ENCODE measurements around the gene NTM.

Gene NTM

DNA sequence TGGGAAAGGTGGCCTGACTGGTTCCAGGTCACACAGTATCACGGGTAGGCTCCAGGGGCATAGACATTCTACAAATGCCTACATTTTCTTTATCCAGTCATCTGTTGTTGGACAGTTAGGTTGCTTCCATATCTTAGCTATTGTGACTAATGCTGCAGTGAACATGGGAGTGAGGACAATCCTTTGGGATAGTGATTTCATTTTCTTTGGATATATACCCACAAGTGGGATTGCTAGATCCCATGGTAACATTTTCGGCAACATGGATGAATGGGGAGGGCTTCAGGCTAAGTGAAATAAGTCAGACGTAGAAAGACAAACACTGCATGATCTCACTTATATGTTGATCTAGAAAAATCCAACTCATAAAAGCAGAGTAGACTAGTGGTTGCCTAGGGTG, 744.3 kb downstream of the NTM start:
- DNase-seq (ENCODE audit: low spot score): no peak

GRCh38 chr11:132115454-132115853, 745.0 kb downstream of the NTM start:
- no peak for DNase-seq (ENCODE audit: low spot score)

- DNase-seq (ENCODE audit: low spot score): no peak
Observed at GRCh38 chr11:132116516-132116915, 746.1 kb downstream of the NTM start.

- DNase-seq (ENCODE audit: low spot score): no peak
Observed at GRCh38 chr11:132118661-132119060, 748.2 kb downstream of the NTM start.

DNA sequence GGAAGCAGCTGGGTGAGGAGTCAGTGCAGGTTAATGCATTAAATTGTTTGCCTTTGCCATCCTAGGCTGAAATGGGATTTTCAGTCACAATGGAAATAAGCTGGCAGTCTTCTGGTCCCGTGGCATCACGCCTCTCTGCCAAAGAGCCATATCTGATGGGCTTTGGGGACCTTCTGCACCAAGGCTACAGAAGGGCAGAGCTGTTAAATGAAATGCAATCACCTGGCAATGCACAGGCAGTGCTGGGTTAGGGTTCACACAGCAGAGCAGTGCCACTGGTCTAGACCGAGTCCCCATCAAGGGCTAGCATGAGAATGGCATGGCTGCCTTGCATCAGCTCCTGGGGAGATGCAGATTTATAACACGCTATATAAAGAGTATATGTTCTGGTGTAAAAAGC, 749.2 kb downstream of the NTM start:
- no peak for DNase-seq (ENCODE audit: low spot score)

DNA sequence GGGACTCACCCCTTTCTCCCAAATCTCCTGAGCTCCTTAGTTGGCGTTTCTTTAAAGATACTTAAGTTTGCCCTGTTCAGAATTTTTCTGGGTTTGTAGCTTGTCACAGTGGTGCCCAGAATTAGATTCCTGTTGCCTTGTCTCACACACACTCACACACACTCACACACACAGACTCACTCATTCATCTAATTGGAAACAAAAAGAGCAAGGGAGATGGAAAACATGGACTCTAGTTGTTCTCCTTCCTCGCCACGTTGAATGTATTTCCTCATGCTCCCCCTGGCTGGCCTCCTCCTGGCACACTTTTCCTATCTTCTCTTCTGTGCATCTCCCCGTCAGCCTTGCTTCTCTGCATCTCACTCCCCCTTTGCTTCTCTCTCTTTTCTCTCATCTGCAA, 752.3 kb downstream of the NTM start:
- no peak for DNase-seq (ENCODE audit: low spot score)

DNA sequence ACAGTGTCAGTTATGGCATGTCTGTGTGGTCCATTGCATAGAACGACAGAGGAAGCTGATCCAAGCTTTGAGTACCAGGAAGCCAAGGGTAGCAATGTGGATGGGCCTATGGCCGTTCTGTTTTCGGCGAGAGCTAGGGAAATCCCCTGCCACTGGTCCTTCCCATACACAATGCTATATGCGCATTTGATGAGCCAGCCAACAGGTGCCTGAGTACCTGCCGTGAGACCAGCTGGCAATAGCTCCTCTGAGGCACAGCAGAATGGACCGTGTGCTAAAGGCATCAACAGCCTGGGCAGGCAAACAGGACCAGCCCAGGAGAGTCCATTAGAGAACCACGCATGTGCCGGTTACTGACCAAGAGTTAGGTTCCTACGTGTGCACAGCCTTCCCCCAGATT, 753.0 kb downstream of the NTM start:
- no peak for DNase-seq (ENCODE audit: low spot score)

GRCh38 chr11:132123854-132124835, 753.7 kb downstream of the NTM start:
- no peak for DNase-seq (ENCODE audit: low spot score)

DNA sequence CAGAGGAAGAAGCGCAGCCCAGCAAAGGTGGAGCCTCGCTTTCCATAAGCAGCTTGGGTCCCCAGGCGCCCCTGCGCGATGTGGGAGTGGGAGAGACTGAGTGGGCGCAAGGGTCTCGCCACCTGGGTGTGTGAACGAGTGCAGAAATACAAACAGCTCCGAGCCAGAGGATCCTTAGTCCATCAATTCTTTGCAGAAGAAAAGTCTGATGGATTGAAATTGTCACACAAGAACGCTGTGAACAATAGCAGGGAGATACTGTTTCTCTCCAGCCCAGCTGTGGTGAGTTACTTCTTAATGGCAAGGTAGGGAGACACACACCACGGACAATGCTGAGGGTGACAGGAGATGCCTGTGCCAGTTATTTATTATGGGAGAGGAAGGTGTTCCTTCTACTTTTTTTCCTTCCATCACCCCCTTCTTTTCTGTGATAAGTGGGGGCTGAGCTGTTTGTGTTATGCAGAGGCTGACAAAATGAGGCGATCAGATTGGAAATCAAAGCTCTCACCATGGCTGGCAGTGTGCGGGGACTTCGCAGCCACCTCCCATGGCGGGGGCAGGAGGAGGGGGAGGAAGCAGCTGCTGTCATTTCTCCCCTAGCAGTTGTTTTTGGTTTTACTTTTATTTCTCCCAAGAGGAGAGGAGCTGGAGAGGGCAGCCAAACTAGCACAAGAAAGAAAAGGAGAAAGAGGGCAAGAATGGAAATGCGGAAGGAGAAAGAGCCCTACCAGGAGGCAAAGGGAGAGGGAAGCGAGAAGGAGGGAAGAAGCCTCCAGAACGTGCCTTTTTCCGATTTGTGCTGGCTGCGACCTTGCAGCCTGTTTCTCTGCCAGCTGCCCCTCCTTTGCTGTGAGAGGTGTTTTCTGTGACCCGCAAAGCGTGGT, 755.8 kb downstream of the NTM start:
- DNase-seq (ENCODE audit: low spot score): no peak

GRCh38 chr11:132126973-132127899, 756.8 kb downstream of the NTM start:
- no peak for DNase-seq (ENCODE audit: low spot score)

GRCh38 chr11:132127900-132128288, 757.5 kb downstream of the NTM start:
- no peak for DNase-seq (ENCODE audit: low spot score)

- no peak for DNase-seq (ENCODE audit: low spot score)
Observed at GRCh38 chr11:132131047-132131446, 760.6 kb downstream of the NTM start.

- DNase-seq (ENCODE audit: low spot score): no peak
Observed at GRCh38 chr11:132131961-132132360, 761.5 kb downstream of the NTM start.

DNA sequence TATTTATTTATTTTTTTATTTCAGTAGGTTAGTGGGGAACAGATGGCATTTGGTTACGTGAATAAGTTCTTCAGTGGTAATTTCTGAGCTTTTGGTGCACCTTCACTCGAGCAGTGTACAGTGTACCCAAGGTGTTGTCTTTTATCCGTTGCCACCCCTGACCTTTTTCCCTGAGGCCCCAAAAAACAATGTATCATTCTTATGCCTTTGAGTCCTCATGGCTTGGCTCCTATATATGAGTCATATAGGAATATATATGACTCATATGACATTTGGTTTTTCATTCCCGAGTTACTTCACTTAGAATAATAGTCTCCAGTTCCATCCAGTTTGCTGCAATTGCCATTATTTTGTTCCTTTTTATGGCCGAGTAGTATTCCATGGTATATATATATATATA, 763.9 kb downstream of the NTM start:
- DNase-seq (ENCODE audit: low spot score): no peak

GRCh38 chr11:132137289-132137980, 767.0 kb downstream of the NTM start:
- DNase-seq (ENCODE audit: low spot score): no peak

DNA sequence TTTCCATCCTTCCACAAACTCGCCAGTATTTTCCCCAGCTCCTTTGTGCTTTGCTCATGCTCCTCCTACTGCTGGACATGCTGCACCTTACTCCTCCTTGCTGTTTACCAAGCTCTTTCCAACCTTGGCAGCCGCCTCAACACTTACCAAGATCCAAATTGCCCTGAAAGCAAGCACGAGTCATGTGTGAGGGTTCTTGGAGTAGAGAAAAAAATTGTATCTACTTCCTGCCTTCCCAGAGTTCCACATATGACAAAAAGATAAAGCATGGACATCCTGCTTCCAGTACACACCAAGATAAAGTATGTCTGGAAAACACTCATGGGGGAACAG, 767.5 kb downstream of the NTM start:
- no peak for DNase-seq (ENCODE audit: low spot score)

DNA sequence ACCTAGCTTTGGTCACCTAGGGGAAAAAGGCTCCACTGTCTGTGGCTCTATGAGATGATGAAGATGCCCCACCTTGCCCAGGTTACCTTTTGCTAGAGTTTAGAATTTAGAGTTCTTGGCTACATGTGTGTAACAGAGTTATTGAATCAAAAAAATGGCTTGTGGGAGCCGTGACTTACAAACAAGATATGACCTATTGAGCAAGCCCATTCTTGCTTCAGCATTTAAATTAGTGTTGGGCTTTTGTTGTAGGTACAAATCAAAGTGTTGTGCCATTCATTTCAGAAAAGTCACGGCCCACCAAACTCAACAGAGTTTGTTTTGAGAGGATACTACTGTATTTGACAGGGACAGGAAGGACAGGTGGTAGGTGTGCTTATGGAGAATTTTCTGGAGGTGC, 768.8 kb downstream of the NTM start:
- no peak for DNase-seq (ENCODE audit: low spot score)

DNA sequence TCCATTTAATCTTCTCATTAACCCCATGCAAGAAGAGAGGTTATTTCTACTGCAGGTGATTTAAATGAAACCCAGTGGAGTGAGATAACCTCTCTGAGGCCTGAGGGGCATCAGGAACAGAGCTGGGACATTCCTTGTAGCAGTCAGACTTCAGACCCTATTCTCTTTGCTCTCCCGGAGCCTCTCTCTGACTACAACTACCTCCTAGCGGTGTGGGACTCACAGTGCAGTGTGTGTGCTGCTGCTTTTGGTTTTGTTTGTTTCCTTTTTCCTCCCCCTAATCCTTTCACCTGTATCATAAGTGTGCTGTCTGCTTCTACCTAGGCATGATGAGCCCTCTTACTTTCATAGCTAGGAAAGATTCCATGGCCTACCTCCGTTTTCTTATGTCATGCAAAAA, 769.6 kb downstream of the NTM start:
- DNase-seq (ENCODE audit: low spot score): no peak

GRCh38 chr11:132142121-132142520, 771.7 kb downstream of the NTM start:
- no peak for DNase-seq (ENCODE audit: low spot score)

DNA sequence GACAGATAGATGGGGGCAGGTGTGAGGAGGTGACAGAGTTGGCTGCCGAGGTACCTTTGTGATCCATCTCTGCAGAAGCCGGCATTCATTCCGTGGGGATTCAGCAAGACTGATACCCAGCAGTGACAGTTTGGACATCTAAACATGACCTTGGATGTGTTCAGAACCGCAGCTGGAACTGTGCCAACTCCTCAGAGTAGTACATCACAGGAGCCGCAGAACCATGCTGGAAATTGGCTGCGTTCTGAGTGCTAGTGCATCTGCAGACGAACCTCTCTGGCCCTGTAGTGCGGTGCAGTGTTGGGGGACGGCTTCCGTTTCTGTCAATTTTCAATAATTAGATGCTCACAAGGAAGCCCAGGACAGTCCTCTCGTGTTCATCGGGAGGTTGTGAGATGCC, 772.1 kb downstream of the NTM start:
- no peak for DNase-seq (ENCODE audit: low spot score)

DNA sequence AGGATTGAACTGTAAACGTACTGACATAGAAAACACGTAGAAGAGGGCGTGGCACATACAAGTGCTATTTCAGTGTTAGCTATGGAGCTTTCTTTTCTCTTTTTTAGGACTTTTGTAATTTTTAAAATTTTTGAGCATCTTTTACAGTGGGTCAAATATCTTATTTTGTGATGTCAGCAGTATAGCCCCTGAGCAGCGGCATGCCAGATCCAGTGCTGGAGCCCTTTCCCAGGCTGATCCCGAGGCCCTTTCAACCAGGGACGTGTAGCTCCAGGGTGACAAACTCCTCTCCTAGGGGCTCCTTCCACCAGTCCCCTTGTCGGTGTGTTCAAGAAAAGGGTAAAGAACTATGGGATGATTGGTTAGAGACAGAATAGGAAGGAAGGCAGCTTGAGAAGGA, 777.0 kb downstream of the NTM start:
- DNase-seq (ENCODE audit: low spot score): no peak
